ENCODE results near the gene STXBP6.

The STXBP6 gene

DNA sequence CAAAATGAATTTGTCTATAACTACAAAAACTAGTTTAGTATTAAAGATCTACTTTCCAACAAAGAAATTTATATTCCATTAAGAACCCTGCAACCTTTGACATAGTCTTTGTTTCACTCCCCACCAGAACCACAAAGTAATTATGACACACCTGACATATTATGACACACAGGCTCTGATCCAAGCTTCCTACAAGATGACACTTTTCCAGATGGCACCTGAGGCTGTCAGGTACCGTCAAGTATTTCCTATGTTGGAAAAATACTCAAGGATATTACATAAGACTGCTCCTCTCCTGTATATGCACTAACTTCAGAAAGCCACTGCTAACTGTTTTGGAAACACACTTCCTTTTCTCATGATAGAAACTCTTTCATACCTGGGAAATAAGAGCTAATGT, 38.9 kb downstream of the STXBP6 start:
- no peak for DNase-seq

DNA sequence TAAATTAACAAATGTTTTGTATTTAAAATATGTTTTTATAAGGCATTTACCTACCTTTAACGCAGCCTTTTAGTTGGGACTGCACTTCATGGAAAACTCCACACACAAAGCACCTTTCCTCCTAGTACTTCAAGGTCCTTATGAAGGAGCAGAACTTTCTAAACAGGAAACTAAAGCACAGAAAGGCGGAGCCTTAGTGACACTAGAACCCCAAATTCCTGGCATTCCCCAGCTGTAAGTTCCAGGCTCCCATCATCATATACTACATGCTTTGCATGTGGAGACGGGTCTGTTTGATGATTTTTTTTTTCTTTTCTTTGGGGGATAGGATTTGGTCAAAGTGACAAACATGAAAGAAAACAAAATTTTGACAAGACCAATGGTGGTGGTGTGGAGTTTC, 39.5 kb downstream of the STXBP6 start:
- DNase-seq, result no peak

DNA sequence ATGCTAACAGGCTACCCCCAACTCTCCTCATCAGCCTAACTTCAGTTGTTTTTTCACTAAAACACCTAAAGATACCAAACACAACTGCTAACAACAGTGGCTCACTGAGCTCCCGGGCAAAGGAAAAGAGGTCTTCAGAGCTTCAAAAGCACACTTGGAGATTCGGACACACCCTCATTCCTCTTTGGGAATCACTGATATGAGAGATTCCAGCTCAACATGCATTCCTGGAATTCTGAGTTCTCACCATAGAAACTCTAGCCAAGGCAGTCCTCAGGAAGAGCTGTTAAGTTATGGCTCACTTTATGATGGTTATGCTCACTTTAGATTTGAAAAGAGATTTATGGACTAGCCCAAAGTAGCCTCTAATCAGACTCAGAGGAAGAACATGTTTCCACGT, 40.1 kb downstream of the STXBP6 start:
- no peak for DNase-seq

DNA sequence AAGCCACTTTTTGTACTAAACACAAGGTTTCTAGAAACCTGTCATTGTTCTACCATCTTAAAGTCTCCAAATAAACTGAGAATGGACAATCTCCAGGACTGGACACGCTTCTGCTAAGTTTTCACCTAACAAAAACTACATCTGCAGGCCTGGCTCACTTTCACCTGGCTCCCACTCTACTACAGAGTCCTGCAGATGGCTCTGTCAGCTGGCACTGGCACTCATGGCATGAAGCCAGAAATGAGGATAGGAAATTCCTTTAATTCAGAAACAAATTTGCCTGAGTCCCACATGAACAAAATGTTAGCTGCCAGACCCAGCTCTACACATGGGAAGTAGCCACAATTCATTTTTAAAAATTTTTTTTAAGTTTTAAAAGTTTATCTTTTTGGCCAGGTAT, 42.1 kb downstream of the STXBP6 start:
- DNase-seq, result no peak

DNA sequence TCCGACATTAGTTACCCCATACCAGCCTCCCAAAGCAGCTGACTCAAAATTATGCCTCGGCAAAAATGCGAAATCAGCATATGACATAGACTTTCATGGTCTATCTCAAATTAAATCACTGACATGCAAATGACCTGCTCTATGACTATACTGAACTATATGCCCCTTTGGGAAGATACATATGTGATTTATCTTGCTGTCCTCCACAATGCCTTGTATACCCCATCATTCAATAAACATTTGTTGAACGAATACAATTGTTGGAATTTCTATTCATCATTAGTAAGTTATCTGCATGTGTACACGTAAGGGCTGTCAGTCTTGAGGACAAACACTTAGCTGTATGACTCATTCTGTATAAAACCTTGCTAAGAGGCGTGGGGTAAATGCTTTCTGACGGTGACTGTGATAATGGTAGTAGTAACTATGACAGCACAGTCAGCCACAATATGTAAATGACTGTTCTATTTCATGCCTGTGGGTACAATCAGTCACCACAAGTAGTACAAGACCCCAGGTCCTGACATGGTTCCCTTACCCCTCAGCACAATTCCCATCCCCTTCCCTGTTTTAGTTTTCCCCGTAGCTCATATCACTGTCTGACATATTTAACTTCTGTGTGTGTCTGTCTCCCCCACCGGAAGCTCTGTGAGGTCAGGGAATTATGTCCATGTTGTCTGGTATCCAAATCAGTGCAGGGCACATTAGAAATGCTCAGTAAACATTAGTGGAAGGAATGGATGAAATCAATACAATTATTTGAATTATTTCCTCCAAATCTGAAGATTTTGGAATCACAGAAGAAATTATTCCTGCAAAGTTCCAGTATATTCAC, 42.8 kb downstream of the STXBP6 start:
- no peak for DNase-seq

- DNase-seq, result no peak
Observed at GRCh38 chr14:25006031-25006430, 43.9 kb downstream of the STXBP6 start.

- no peak for DNase-seq
Observed at GRCh38 chr14:25004389-25004809, 45.5 kb downstream of the STXBP6 start.

DNA sequence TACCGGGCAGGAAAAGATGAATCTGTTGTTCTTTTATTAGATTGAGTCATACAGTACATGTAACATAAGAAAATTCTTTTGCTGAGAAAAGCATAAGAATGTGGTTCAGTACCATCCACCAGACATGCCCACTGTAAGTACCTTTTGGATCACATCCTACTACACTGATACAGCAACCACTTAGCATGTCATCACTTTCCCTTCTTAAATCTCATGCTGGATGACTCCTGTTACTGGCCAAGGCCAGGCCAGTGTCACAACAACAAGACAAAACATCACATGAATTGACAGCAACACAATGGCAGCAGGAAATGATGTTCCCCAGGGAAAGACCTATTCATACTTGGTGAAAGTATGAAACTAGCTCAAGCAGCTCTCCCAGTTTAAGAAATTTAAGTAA, 46.4 kb downstream of the STXBP6 start:
- DNase-seq, result no peak

DNA sequence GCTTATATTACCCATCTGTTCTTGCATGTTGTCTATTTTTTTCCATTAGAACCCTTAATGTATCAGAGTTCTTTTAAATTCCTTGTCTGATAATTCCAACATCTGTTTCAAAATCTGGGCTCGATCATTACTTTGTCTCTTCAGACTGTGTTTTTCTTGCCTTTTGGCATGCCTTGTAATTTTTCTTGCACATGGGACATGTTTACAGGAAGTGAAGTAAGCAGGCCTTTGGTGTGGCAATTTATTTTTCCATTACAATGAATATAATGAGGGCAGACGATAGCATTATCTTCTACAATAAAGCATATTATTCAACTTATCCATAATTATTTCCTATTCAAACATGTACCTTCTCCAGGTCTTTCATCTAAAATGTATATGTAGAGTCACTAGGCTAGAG, 48.3 kb downstream of the STXBP6 start:
- no peak for DNase-seq

DNA sequence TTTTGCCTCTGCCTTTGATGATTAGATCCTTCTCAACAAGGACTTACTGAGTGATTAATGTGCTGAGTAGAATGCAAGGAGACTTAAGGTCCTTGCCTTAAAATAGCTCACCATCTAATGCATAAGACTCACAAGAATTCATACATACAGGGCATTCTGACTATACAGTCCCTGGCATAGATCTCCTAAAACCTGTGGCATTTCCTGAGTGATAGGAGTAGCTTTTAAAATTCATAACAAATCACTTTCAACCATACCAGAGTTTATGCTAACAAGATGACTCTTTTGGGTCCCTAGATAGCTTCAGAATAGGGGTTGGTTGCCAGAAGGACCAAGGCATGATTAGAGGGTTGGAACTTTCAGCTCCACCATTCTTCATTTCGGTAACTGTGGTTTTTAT, 48.8 kb downstream of the STXBP6 start:
- DNase-seq, result no peak

DNA sequence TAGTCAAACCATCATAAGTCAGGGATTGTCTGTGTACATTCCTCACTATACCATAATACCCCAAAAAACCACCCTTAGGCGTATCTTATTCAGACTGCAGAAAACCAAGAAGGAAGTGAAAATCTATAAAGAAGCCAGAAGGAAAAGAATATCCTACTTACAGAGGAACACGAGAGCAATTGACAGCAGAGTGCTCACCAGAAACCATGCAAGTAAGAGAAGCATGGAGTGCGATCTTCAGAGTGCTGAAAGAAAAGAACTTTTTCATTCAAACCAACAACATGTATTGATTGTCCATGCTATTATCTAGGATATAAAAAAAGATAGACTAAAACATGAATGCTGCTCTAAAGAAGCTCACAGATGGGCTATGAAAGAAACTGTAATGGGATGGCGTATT, 50.8 kb downstream of the STXBP6 start:
- DNase-seq, result no peak

DNA sequence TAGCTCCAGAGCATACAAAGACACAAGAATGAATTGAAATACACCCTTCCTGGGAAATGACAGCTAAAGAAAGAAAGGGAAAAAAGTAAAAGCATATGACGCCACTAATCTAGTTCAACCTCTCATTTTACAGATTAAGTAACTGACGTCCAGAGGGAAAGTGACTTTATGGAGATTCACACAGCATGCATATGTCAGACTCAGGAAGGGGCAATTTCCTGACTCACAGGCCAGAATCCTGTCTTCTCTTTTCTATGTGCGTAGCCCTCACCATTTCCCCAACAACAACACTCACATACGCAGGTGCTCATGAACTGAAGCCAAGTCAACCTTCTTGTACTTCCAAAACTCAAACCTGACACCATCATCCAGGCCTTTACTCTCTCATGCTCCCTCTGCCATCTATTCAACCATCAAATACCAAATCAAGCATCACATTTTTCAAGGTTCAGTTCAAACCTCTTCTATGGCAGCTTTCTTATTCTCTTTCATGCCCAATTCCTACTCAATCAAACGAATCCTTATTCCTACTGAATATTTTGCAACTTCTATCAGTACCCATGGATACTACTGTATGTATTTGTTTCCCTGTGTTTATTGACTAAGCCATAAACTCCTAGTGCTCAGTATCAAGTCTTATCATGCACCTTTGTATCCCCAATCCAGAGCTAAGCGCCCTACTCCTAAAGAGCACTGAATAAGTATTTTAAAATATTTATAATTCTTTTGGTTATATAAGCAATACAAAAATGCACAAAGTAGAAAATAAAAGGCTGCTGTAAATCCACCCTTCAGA, 52.8 kb downstream of the STXBP6 start:
- DNase-seq, result no peak

GRCh38 chr14:24995016-24995415, 54.9 kb downstream of the STXBP6 start:
- DNase-seq, result no peak

DNA sequence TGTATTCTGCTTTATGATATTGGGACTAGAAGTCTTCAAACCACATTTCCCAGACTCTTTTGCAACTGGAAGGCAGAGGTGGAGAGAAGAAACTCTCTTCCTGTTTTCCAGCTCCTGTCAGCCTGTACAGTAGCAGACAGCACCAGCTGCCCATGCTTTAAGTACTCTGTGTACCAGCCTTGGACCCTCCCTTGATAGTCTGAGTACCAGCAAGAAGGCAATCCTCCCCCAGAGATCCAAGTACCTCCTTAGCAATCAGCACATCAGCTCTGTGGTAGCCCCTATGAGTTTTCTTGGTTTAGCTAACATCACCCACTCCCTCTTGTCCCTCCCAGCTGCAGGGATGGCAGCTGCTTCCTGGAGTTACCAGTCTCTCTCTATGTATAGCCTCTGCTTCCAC, 56.3 kb downstream of the STXBP6 start:
- no peak for DNase-seq

- DNase-seq, result no peak
Observed at GRCh38 chr14:24992624-24993360, 57.2 kb downstream of the STXBP6 start.

- no peak for DNase-seq
Observed at GRCh38 chr14:24991821-24992220, 58.1 kb downstream of the STXBP6 start.

- DNase-seq, result no peak
Observed at GRCh38 chr14:24991288-24991687, 58.7 kb downstream of the STXBP6 start.

DNA sequence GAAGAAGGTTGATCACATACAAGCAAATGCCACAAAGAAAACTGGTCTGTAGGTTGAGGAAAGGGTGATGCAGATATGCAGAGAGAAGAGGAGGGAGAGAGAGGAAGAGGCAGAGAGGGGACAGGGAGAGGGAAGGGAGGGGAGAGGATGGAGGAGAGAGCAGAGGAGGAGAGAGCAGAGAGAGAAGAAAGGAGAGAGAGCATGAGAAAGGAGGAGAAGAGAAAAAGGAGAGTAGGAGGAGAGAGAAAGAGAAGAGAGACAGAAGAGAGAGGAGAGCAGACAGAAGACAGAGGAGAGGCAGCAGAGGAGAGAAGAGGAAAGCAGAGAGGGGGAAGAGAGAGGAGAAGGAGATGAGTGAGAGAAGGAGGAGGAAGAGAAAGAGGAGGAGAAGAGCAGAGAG, 59.2 kb downstream of the STXBP6 start:
- no peak for DNase-seq

GRCh38 chr14:24990050-24990449, 59.9 kb downstream of the STXBP6 start:
- no peak for DNase-seq

DNA sequence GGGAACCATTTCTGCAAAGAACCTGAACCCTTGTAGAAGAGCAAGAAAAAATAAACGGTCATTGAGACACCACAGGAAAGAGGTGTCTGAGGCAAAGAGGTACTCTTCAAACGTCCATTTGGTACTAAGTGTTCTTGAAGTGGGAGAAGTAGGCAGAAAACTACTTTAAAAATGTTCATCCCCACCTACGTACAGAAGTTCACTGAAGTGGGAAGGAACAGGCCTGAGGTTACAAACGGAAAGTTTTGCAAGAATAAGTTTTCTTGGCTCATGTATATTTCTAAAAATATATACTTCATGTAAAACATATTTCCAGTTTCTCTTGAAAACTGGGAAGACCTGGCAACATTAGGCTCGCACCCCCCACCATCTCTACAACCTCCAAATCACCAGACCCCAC, 61.2 kb downstream of the STXBP6 start:
- DNase-seq, result no peak

GRCh38 chr14:24986206-24986893, 63.6 kb downstream of the STXBP6 start:
- no peak for DNase-seq

- DNase-seq, result no peak
Observed at GRCh38 chr14:24984846-24985589, 64.9 kb downstream of the STXBP6 start.

Data from stimulated activated CD4-positive, alpha-beta T cell treated with anti-CD3 and anti-CD28 coated beads, Interleukin-4, amount 100 ng/mL, for 1 hour (primary cell).